HG03095 (cell line): ENCODE results near the gene C9orf57.
A peak's percentile ranks its signal among the peaks of the same experiment; 100 is the strongest.
"Not testable (repeated sequence)": the region's sequence is repeated elsewhere in the genome, so short reads cannot be mapped to it uniquely, and the experiment has no call there.

Experiments
- ATAC-seq: cut with Tn5 transposase; IDR thresholded peaks from one replicate; pipeline ENCODE4 v1.9.1; 2021; ENCODE audit warnings: moderate library complexity; ENCODE audit not compliant: unreplicated experiment

The C9orf57 gene, protein sequence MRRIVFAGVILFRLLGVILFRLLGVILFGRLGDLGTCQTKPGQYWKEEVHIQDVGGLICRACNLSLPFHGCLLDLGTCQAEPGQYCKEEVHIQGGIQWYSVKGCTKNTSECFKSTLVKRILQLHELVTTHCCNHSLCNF

DNA sequence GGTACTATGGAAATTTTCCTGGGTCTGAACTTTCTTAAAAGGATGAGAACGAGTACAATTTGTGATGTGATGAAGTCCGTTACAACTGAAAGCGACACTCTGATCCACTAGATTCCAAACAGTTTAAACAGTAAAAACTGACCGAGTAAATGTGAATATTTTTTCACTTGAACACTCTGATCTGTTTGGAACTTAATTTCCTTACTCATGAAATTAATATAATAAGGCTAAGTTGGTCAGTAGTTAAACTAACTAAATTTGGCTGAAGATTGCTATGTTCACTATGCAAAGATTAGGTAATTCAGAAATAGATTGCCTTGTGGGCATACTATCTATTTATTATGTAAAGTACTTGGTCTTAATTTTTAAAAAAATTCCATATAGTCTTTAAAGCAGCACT, at the start of gene C9orf57:
TSS of gene C9orf57 (minus strand) at position 101 of the 400 bp plus-strand sequence. CDS start 1,282 bp downstream, outside the sequence.
- no peak for ATAC-seq

DNA sequence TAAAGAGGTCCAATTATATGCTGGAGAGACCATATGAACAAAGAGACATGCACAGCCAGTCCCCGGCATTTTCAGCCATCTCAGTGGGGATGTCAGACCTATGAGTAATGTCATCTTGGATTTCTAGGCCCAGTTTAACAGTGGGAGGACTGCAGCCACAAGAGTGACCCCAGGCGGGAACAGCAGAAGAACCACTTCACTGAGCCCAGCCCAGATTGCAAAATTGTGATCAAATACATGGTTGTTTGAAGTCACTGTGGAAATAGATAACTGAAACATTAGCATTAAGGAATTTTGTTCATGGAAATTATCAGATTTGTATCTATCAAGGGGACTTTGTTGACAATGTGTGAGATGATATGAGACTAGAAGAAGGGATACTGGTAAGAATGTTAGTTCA, 42.1 kb upstream of the C9orf57 start:
- ATAC-seq = no peak

DNA sequence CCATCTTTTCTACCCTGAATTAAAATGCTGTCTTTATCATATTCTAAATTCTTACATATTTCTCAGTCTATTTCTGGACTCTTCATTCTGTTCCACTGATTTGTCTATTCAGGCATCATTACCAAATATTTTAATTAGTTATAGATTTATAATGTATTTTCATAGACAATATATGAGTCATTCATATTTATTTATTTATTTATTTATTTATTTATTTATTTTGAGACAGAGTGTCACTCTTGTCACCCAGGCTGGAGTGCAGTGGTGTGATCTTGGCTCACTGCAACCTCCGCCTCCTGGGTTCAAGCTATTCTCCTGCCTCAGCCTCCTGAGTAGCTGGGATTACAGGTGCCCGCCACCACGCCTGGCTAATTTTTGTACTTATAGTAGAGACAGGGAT, 35.1 kb upstream of the C9orf57 start:
- ATAC-seq = not testable (repeated sequence)

DNA sequence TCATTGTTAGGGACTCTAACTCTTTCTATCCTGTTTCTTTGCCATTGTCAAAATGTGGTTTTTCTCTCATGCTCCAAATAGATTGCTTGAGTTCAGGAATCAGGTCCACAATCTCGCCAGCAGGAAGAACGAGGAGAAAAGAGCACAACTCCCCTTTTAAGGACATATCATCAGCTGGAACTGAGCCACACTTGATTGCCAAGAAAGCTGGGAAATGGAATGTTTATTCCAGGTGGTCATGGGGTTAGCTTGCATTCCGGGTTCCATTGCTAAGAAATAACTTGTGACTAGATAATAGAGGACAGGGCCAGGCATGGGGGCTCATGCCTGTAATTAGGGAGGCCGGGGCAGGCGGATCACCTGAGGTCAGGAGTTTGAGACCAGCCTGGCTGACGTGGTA, 32.4 kb upstream of the C9orf57 start:
- ATAC-seq = no peak

DNA sequence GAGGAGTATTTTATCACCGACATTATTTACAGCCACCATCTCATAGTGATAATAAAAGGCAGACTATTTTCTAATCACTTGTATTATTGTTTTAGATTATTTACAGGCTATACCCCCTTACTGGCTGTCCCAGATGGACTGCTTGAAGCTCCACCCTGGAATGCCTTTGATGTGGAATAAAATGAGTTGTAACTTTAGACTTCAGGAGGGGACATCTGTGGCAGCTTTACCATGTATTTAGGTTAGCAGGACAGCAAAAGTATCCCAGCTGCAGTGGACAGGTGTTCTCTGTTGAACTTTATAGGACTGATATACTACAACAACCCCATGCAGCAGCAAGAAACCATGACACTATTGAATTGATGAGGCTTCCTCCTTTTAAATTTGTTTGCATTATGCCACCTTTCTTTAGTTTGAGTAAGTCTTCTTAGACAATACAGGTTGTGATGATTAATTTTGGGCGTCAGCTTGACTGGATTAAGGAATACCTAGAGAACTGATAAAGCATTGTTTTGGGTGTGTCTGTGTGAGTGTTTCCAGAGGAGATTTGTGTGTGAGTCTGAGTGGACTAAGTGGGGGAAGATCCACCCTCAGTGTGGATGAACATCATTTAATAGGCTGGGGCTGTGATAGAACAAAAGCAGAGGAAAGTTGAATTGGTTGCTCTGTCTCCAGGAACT, 29.2 kb upstream of the C9orf57 start:
- ATAC-seq = no peak

DNA sequence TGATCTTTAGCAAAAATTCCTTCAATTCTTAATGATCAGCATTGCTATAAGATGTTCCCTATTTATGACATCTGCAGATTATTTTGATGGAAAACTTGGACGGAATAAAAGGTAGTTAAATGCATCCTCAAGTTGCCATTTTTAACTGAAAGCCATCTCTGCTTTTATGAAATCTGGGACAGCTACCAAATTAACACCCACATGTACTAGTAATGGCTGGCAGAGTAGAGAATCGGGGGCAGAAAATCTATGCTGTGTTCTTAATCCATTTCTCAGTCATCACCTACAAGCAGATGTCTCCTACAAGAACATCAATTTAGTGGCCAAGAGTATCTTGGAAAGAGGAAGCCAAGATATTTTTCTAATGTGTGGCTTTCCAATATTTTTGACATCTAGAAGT, 22.1 kb upstream of the C9orf57 start:
- ATAC-seq = no peak

DNA sequence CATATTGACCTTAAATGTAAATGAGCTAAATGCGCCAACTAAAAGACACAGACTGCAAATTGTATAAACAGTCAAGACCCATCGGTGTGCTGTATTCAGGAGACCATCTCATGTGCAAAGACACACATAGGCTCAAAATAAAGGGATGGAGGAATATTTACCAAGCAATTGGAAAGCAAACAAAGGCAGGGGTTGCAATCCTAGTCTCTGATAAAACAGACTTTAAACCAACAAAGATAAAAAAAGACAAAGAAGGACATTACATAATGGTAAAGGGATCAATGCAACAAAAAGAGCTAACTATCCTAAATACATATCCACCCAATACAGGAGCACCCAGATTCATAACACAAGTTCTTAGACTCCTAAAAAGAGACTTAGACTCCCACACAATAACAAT, 14.3 kb upstream of the C9orf57 start:
- not testable (repeated sequence) for ATAC-seq

DNA sequence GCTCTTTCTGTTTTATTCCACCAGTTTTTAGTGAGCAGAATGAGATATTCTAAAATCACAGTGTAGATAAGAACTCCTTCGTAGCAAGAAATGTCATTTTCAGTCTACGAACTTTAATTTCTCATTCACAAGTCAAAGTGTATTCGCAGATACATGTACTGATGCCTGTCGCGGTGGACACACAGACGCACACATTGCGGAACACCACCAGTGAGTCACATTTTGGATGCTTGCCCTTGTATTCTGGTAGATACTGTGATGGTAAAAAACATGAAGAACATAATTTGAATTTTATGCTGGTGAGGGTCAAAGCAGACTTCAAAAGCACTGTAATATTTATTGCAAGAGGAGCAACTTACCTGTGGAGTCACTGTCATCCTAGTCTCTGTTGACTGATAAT, 4.7 kb upstream of the C9orf57 start:
- ATAC-seq = no peak

DNA sequence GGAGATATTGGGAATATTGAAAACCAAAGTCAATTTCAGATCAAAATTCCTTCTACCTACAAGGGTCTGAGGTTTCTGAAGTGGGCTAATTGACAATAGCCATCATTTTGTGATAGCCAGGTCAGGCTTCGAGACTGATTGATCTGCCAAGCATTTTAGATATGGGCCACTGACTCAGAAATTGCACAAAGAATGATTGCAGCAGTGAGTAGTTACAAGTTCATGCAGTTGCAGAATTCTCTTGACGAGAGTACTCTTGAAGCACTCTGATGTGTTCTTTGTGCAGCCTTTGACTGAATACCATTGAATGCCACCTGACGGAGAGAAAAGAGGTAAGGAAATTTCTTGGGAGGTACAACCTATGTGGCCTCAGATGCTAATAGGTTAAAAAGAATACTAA, 8.3 kb downstream of the C9orf57 start:
- no peak for ATAC-seq

DNA sequence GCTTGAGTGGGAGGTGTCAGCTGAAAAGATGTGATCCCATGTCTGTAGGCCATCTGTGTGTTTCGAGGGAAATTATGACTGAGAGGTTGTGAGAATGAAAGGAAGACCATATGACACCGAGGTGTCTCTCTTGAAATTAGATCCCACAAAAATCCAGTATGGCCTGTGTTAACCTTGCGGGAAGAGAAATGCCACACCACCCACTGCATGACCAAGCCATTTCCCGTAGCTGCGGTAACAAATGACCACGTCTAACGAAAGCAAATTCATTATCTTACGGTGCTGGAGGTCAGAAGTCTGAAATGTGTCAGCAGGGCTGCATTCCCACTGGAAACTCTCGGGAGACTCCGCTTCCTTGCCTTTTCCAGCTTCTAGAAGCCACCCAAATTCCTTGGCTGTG, 11.6 kb downstream of the C9orf57 start:
- no peak for ATAC-seq

DNA sequence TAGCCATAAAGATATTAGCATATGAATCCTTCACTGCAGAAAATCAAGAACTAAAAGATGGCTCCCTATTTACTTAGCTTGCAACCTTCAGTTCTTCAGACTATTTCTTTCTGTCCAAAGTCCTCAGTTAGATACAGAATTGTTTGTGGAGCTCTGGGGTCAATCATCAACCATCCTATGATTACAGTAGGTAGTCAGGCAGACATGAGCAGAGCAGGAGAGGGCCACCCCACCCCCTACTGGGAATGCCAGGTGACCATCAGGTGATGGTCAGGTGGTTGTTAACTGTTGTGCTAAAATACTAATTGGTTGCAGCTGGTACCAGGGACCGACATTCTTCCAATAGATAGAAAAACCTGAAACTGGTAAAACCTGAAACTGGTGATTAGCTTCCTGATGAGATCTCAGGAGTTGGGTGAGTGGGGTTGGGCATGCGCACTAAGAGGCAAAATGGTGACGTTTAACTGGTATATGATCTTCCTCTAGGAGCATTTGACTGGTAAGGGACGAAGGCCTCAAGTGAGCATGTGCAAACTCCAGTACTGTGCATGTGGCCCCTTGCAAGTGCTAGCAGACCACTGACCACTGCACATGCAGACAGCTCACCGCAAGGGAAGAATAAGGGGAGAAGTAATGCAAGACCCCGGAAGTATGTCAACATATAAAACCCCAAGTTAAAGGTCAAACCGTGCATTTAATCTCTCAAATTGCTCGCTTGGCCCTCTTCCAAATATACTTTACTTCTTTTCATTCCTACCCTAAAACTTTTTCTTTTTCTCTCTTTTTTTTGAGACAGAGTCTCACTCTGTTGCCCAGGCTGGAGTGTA, 13.6 kb downstream of the C9orf57 start:
- ATAC-seq = no peak

DNA sequence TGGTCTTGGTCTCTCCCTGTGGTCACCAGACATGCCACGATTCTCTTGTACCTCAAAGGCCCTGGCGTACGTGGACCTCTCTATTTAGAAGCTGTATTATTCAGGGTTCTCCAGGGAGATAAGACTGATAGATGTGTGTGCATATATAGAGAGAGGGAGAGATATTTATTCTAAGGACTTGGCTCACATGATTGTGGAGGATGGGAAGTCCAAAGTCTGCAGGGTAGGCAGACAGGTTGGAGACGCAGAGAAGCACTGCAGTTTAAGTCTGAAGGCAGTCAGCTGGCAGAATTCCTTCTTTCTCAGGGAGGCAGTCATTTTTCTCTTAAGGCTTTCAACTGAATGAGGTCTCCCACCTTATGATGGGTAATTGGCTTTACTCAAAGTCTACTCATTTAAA, 16.3 kb downstream of the C9orf57 start:
- ATAC-seq = no peak

DNA sequence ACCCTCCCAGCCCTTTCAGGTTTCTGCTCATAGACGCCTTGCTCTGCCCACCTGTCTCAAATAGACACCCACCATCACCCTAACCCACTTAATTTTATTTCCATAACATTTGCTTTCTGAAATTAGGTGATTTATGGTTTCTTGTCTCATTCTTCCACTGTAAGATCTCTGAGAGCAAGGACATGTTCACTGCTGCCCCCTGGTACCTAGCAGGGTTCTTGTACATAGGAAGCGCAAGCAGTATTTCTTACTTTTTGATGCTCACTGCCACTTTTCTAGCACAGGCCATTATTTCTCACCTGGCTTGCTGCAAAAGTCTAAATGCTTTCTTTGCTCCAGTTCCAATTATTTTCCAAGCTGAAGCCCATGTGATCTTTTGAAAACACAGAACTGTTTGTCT, 16.8 kb downstream of the C9orf57 start:
- no peak for ATAC-seq

DNA sequence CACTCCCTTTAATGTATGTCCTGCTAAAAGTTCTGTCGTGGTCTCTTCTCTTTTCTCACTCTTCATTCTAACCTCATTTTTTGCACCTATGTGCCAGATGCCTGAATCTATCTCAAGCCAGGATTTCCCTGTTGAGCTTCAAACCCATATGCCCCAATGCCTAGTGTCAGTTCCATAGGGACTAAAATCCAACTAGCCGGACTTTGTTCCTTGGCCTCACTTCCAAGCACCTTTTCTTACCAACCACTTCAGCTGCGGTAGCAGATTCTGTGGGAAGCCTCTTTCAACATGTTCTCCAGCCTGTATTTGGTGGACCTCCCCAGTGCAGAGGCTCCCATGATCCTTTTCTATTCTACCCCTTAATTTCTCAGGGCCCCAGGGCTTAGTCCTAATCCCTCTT, 17.5 kb downstream of the C9orf57 start:
- ATAC-seq = no peak

DNA sequence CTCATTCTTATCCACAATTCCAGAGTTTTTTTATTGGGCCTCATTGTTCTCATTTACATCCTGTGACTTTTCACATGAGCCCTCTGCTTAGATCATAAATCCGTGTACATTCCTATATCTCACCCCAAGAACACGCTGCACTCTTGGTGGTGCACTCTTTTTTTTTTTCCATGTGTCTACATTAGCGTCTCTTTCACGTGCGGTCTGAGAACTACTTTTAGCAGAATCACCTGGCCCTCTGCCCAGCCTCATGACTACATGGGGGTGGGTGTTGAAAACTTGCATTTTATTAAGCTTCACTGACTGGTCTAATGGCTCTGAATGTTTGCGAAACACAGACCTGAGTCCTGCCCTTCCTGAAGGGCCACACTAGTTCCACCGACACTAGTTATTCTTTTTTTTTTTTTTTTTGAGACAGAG, 18.6 kb downstream of the C9orf57 start:
- no peak for ATAC-seq

DNA sequence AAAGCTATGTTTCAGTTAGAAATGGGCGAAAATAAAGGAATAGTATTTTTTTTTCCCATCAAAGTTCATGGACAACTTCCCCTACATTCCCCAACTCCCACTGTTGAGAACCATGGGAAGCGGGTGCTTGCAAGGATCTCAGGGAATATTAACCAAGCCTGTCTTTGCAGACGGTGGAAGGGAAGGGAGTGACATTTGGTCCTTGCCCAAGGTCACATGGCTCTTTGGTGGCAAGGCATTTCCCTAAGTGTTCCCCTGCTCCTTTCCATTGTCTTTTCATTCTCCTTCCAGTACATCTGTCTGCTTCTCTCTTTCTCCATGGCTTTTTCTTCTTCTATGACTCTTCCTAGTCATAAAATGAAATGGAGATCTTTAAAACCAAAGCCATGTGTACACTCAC, 19.0 kb downstream of the C9orf57 start:
- no peak for ATAC-seq

DNA sequence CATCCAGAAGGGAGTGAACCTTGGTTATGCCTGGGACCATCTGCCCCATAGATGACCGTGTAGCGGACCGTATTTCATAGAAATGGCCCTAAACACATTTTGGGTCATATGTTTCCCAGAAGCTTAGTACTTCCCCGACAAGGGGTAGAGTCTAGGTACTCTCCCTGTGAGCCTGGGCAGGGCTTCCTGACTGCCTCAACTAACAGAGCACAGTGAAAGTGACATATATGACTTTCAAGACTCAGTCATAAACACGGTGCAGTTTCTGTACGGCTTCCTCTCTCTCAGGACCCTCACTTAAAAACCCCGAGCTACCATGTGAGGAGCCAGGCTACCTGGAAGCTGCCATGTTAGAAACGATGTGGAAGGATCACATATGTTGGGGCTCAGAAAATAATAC, 20.9 kb downstream of the C9orf57 start:
- ATAC-seq = peak; percentile 76

DNA sequence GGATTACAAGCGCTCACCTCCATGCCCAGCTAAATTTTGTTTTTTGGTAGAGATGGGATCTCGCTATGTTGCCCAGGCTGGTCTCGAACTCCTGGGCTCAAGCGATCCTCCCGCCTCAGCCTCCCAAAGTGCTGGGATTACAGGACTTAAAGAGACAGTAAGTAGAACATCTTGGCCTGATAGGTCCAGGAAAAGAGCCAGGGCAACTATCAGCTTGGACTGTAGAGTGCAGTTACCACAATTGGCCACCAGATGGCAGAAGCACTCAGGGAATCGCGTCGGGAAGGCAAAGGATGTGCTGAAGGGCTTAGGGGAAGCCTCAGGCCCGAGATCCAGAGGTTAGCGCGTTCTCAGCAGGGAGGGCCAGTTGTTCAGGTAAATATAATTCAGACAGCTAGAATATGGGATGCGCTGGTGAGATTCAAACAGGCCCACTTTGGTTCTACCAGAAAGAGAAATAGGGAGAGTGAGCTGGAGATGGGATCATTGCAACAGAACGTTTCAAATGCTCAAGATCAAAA, 21.5 kb downstream of the C9orf57 start:
- ATAC-seq = peak; percentile 73

DNA sequence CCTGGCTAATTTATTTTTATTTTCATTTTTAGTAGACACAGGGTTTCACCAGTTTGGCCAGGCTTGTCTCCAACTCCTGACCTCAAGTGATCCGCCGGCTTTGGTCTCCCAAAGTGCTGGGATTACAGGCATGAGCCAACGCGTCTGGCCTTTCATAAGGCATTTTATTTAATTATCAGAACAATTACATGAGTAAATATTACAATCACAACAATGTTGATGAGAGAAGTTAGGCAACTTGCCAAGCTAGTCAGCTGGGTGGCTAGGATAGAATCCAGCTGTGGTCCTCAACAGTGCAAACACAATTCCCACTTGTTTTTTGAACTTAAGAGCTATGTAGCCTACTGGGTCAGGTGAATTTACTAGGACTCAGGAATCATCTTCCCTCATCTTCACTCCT, 22.0 kb downstream of the C9orf57 start:
- no peak for ATAC-seq

DNA sequence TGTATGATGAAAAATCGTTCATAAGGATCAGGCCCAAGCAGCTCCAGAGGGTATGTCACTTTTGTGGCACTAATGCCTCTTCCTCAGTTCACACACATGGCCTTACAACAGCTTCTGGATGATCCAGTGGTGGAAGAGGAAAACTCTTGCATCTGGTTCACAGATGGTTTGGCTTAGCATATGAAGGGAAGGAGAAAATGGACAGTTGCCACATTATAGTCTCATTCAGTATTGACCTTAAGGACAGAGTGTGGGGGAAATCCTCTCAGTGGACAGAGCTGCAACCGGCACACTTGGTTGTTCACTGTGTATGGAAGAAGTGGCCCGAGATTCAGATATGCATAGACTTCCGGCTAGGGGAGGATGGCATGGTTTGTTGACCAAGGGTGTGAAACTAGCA, 22.8 kb downstream of the C9orf57 start:
- ATAC-seq = no peak

DNA sequence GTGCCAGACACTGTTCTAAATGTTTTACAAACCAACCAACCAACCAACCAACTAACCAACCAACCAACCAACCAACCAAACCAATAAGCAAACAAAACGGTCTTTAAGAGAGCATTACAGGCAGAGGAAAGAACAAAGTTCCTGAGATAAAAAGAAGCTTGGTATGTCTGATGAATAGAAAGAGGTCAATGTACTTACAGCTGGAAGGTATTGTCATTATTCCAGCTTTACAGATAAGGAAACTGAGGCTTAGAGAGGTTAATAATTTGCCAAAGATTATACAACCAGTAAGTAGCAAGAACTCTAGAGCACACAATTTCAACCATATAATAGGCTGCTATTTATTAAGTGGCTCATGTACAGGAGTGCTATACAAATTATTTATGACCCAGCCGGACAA, 29.6 kb downstream of the C9orf57 start:
- no peak for ATAC-seq

DNA sequence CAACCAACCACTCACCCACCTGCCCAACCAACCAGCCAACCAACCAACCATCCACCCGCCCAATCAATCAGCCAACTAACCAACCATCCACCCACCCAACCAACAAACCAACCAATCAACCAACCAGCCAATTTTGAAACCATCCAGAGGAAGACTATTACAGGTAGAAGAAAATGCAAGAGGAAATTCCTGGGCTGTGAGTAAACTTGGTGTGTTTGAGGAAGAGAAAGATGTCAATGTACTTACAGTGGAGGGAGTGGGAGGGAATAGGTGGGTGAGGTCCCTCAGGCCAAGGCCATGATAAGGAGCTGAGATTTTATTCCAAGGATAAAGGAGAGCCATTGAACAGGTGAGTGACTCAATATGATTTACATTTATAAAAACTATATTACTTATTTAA, 30.4 kb downstream of the C9orf57 start:
- no peak for ATAC-seq
